ENCODE data around the gene BANK1.

DNA sequence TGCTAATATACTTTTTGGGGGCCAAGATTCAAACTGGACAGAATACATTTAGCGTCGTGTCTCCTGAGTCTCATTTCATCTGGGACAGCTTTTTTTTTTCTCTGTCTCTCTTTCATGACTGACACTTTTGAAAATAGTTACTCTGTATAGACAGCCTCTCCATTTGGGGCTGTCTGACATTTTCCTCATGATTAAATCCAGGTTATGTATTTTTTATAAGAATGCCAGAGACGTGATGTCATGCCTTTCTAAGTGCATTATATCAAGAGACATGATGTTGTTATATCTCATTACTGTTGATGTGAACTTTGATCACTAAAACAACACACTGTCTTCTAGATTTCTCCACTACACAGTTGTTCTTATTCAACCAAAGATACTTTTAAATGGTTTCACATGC lies 199.0 kb downstream of the BANK1 start:
- TF ChIP-seq, protein P1, sequence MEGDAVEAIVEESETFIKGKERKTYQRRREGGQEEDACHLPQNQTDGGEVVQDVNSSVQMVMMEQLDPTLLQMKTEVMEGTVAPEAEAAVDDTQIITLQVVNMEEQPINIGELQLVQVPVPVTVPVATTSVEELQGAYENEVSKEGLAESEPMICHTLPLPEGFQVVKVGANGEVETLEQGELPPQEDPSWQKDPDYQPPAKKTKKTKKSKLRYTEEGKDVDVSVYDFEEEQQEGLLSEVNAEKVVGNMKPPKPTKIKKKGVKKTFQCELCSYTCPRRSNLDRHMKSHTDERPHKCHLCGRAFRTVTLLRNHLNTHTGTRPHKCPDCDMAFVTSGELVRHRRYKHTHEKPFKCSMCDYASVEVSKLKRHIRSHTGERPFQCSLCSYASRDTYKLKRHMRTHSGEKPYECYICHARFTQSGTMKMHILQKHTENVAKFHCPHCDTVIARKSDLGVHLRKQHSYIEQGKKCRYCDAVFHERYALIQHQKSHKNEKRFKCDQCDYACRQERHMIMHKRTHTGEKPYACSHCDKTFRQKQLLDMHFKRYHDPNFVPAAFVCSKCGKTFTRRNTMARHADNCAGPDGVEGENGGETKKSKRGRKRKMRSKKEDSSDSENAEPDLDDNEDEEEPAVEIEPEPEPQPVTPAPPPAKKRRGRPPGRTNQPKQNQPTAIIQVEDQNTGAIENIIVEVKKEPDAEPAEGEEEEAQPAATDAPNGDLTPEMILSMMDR (IDR thresholded peaks at IDR 0.05; ENCODE audit: poor library complexity, severe bottlenecking), result no peak
- TF ChIP-seq EP300 (conservative IDR thresholded peaks at IDR 0.05; ENCODE audit: poor library complexity, severe bottlenecking), result peak; percentile 79
